GM19351 (cell line): ENCODE measurements around the gene LENEP.

Experiments
- ATAC-seq: cut with Tn5 transposase; IDR thresholded peaks from one replicate; pipeline ENCODE4 v1.9.1; 2021; ENCODE audit warnings: mild to moderate bottlenecking, moderate library complexity; ENCODE audit not compliant: unreplicated experiment

LENEP gene

GRCh38 chr1:154993572-154994268 is at the start of gene LENEP:
Gene LENEP (plus strand): TSS chr1:154993586. CDS start chr1:154993608, 22 bp downstream.
- no peak for ATAC-seq

- ATAC-seq: no peak
Measured at GRCh38 chr1:154943649-154944400, 49.6 kb upstream of the LENEP start.

GRCh38 chr1:154944401-154945159 is 48.8 kb upstream of the LENEP start:
- no peak for ATAC-seq

GRCh38 chr1:154945160-154945961 is 48.0 kb upstream of the LENEP start:
- no peak for ATAC-seq

GRCh38 chr1:154945962-154946850 is 47.2 kb upstream of the LENEP start:
- no peak for ATAC-seq

- ATAC-seq: no peak
Measured at GRCh38 chr1:154948079-154948478, 45.3 kb upstream of the LENEP start.

- ATAC-seq: no peak
Measured at GRCh38 chr1:154951901-154952657, 41.3 kb upstream of the LENEP start.

GRCh38 chr1:154952664-154953063 is 40.7 kb upstream of the LENEP start:
- ATAC-seq: no peak

GRCh38 chr1:154953611-154954038 is 39.8 kb upstream of the LENEP start:
- ATAC-seq: no peak

GRCh38 chr1:154954541-154954940 is 38.8 kb upstream of the LENEP start:
- no peak for ATAC-seq

- no peak for ATAC-seq
Measured at GRCh38 chr1:154955039-154955717, 38.2 kb upstream of the LENEP start.

GRCh38 chr1:154955718-154956543 is 37.5 kb upstream of the LENEP start, which contains the start of gene PBXIP1:
Gene PBXIP1 (minus strand): TSS chr1:154956099. CDS start chr1:154953721, 2,378 bp downstream.
- peak; percentile 72 for ATAC-seq

- ATAC-seq: no peak
Measured at GRCh38 chr1:154956544-154956941, 36.8 kb upstream of the LENEP start.

- ATAC-seq: no peak
Measured at GRCh38 chr1:154957091-154957657, 36.2 kb upstream of the LENEP start.

GRCh38 chr1:154958036-154958435 is 35.4 kb upstream of the LENEP start:
- ATAC-seq: no peak

- no peak for ATAC-seq
Measured at GRCh38 chr1:154958681-154959425, 34.5 kb upstream of the LENEP start.

GRCh38 chr1:154959426-154959780 is 34.0 kb upstream of the LENEP start:
- ATAC-seq: no peak
